Fibroblast of skin of left quadriceps (primary cell): ENCODE results near the gene GTF2A1L.
"Not testable (repeated sequence)": the region's sequence is repeated elsewhere in the genome, so short reads cannot be mapped to it uniquely, and the experiment has no call there.

Experiments
- DNase-seq, 2 experiments: peaks; one replicate each; pipeline ENCODE4 v3.0.0-alpha.2; 2013; ENCODE audit warnings: low read depth in 2 of 2

Gene GTF2A1L

DNA sequence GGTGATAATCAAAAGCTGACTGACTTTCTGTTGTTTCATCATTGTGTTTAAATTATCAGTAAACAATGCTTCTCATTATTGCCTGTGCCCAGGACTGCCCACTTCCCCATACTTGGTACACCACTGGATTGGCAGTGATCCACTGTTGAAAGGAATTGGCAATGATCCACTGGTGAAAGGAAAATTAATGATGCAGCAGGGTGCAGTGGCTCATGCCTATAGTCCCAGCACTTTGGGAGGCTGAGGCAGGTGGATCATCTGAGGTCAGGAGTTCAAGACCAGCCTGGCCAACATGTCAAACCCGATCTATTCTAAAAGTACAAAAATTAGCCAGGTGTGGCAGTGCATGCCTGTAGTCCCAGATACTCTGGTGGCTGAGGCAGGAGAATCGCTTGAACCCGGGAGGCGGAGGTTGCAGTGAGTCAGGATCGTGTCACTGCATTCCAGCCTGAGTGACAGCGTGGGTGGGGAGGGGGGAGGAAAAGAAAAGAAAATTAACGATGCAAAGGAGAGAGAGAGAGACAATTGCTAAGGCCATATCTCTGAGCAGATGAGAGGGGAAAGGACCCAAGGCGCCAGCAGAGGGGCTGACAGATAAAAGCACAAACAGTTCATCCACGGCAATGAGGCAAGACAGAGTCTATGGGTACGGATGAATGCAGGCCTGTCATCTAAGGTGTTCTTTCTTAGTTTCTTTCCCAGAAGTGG, 10.2 kb upstream of the GTF2A1L start:
- no peak for DNase-seq

DNA sequence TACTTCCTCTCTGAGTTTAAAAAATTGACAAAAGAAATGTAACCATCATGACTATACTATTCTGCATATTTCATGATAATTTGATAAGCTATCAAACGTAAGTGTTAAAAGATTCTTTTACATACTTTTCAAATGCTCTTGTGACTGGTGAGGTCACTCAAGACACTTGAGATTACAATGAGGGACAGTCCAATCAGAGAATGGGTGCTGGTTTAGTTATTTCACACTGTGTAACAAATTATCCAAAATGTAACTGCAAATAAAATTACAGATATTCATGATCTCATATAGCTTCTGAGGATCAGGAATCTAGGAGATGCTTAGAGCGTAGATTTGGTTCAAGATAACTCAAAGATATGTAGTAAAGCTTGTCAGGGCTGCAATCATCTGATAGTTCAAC, 4.4 kb upstream of the GTF2A1L start:
- no peak for DNase-seq

DNA sequence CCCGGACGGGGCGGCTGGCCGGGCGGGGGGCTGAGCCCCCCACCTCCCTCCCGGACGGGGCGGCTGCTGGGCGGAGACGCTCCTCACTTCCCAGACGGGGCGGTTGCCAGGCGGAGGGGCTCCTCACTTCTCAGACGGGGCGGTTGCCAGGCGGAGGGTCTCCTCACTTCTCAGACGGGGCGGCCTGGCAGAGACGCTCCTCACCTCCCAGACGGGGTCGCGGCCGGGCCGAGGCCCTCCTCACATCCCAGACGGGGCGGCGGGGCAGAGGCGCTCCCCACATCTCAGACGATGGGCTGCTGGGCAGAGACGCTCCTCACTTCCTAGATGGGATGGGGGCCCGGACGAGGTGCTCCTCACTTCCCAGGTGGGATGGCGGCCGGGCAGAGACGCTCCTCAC, 3.1 kb upstream of the GTF2A1L start:
- DNase-seq = not testable (repeated sequence)

DNA sequence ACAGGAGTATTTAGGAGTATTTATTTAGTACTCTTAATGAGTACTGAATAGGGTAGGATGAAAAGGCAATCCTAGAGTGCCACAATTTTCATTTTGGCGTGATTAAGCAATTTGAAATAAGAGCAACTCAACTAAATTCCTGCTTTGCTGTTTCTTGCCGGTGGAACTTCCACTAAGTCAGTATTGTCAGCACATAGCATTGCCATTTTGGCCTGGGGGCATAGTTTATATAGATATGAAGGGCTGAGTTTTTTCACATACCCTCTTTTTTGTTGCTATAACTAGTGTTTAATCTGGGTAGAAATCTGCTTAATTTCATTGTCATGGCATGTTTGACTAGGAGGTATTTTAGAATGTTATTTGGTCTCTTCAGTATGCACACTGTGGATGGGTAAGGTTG, 1.9 kb downstream of the GTF2A1L start:
- no peak for DNase-seq

DNA sequence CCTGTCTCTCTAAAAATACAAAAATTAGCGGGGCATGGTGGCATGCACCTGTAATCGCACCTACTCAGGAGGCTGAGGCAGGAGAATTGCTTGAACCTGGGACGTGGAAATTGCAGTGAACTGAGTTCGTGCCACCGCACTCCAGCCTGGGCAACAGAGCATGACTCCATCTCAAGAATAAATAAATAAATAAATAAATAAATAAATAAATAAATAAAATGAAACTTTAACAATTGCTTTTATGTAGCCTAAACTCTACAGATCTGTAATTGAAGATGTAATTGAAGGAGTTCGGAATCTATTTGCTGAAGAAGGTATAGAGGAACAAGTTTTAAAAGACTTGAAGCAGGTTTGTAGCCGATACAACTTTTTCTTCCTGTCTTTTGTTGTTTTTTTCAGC, 2.9 kb downstream of the GTF2A1L start:
- no peak for DNase-seq

DNA sequence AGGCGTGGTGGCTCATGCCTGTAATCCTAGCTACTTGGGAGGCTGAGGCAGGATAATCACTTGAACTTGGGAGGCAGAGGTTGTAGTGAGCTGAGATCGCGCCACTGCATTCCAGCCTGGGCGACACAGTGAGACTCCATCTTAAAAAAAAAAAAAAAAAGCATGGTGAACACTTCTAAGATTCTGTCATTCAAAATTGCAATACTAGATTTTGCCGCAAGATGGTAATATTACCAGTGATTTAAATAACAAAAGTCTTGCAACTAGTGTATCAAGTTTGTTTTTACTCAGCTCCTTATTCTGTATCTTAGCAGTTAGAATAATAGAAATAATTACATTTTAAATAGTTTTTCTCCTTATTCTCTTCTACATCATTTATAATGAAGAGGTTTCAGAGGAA, 5.0 kb downstream of the GTF2A1L start:
- not testable (repeated sequence) for DNase-seq

DNA sequence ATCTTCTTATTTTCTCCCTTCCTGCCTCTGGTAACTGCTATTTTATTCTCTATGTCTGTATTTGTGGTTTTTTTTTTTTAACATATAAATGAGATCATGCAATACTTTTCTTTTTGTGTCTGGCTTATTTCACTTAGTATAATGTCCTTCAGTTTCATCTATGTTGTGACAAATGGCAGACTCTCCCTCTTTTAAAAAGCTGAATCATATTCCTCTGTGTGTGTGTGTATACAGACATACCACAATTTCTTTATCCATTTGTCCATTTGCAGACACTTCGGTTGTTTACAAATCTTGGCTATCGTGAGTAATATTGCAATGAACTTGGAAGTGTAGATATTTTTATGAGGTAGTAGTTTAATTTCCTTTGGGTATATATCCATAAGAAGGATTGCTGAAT, 7.0 kb downstream of the GTF2A1L start:
- DNase-seq = no peak

DNA sequence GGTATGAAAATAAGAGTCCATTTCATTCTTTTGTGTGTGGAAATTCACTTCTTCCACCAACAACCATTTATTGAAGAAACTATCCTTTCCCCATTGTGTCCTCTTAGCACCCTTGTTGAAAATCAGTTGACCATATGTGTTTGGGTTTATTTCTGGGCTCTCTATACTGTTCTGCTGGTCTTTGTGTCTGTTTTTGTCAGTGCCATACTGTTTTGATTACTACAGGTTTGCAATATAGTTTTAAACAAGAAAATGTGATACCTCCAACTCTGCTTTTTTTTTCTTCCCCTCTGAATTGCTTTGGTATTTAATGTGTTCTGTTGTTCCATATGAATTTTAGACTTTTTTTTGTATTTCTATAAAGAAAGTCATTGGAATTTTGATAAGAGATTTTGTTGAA, 8.4 kb downstream of the GTF2A1L start:
- no peak for DNase-seq

DNA sequence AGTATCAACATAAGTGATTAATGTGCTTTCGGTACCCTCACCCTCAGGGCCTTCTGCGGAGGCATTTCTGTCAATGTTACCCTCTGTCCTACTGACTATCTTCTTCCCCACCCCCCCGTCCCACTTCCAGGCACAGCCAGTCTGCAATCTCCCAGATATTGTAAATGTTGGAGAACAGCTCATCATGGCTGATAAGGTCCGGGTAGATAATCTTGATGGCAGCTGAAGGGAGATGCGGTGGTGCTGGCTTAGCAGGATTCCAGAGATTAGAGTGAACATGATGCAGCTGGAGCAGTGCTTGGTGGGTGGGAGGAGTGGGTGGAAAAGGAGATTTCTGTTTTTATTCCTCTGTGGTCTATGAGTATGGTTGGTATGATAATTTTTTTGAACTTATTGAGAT, 15.5 kb downstream of the GTF2A1L start:
- no peak for DNase-seq

DNA sequence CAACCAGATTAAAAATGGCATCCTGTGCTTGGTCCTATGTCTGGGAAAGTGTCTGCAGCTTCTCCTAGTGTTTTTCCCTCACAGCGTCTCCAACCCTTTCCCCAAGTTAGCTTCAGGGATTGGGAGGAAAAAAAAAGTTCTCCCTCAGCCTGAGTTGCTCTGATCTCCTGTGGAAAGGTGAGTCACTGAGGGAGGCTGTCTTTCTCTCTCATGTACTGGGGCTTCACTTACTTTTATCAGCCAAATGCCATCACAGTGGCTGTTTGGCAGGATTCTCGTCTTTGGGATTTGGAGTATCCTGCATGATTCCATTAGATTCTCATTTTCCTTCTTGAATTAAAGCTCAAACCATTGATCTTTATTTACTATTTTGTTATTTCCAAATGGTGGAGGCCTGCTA, 18.1 kb downstream of the GTF2A1L start:
- no peak for DNase-seq

DNA sequence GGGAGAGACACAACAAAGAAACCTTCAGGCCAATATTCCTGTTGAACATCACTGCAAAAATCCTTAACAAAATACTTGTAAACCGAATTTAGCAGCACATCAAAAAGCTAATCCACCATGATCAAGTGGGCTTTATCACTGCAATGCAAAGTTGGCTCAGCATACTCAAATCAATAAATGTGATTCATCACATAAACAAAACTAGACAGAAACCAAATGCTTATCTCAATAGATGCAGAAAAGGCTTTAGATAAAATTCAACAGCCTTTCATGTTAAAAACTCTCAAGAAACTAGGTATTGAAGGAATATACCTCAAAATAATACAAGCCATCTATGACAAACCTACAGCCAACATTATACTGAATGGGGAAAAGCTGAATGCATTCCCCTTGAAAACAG, 20.6 kb downstream of the GTF2A1L start:
- no peak for DNase-seq

DNA sequence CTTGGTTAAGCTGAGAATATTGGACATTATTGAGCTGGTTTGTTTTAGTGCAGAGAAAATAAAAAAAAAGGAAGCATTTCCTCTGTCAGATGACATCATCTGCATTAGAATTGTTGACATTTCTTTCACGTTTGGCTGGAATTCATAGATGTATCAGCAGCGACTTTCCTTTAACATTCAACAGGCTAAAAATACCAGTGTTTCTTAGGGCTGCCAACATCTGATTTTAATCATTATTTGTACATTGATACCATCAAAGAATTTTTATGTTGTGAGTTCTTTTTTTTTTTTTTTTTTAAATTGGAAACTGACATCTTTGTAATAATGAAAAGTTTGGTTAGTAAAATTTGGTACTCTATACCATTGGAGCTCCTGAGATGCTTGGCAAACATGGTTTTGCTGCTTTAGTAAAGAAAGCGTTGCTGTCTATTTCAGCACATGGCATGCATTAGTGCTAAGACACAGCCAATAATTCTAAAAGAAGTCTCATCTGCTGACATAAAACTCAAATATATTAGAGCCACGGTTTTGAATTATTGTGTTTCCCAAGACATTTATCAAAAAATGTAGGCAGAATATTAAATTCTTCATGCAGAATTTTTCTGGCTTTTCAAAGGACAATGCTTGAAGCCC, 33.6 kb downstream of the GTF2A1L start:
- peak; percentile 83 to 87 for DNase-seq

DNA sequence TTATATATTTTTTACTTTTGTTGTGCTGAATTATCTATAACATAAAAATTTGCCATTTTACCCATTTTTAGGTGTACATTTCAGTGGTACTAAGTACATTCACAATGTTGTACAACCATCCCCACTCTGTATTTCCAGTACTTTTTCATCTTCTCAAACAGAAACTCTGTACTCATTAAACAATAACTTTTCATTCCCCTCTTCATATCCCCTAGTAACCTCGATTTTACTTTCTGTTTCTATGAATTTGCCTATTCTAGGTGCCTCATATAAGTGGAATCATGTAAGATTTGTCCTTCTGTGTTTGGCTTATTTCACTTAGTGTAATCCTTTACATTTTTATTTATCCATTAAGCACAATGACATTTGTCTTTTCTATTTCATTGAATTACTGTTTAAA, 51.3 kb downstream of the GTF2A1L start:
- no peak for DNase-seq

DNA sequence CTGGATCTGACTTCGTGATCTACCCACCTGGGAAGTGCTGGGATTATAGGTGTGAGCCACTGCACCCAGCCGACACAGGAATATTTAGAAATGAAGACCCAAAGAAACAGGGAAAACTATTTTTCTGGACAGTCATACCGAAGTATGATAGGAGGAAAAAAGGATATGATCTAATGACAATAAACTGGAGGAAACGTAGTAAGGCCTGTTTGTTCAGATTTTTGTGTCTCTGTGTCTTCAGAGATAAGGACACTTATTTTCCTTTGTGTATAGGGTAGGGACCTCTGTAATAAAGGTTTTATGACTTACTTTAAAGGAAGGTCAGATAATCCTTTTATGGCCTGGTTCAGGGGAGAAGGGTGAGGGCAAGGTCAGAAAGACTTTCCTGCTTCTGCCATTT, 55.9 kb downstream of the GTF2A1L start:
- no peak for DNase-seq

DNA sequence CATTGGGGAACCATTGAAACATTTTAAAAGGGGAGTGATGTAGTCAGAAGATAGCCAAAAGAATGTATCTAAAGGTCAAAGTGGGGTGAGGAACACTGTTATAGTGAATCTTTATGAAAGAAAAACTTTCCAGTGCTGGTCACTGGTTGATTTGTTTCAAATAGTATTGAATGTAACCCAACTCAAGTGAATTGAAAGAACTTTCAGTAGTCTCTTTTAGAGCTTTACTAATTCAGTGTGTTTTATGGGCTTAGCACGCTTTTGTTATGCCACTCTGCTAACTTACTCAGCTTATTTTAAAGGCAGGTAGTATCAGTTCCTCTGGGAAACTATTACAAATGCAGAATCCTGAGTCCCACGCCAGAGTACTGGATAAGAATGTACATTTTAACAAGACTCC, 57.3 kb downstream of the GTF2A1L start:
- DNase-seq = no peak

DNA sequence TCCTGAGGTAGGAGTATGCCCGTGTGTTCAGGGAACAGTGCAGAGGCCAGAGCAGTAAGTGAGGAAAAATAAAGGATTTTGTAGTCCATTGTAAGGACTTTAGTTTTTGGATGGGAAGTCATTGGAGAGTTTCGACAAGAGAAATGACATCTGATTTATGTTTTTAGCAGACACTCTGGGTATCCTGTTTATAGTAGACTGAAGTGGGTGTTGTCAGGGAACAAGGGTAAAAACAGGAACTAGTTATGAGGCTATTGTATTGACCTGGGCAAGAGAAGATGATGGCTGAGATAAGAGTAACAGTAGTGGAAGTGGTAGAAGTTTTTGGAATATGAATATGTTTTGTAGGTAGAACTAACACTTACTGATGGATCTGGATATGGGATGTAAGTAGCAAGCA, 59.8 kb downstream of the GTF2A1L start:
- no peak for DNase-seq

DNA sequence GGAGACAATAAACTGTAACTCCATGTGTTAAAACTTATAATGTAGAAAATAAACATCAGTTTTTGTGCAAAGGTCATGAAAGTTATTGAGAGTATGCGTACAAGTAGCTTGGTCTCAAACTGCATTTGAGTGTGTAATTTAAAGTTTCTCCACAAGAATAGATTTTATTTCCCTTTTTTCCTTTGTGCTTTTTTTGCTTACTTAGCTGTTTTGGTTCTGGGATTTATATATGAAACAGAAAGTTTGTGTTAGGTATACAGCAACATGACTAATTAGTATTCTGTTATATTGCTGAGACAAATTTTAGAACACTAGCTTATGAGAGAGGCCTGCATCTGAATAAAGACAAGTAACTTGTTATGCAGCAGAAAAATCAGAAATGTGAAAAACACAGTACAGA, 67.5 kb downstream of the GTF2A1L start:
- DNase-seq = no peak

DNA sequence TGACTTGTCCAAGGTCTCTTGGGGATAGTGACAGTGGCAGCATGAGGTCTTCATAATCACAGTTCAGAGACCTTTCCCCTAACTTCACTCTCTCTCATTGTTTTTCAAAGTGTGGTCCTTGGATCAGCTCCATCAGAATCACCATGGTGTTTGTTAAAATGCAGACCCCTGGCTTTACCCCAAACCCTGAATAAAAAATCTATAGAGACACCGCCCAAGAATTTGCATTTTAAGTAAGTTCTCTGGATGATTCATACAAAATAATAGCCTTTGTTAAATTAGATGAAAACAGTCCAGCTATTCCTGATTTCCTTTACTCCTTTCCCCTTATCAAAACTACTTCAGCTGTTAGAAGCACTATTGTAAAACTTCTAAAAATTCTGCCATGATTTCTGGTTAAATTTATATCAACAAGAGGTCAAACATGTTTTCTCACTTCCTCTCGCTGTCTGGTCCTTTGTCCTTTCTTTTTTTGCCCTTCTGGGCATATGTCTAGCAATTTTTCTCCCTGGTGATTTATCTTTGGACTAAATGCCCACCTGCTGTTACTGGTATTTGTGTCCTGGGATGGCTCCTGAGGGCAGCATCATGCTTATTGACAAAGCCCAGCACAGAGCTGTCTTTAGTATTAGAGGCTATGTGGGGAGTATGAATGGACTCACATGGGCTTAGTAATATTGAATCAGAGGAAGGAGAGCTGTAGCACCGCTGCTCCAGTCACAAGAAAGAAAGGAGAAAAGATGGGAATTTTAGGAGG, 74.5 kb downstream of the GTF2A1L start:
- no peak for DNase-seq

DNA sequence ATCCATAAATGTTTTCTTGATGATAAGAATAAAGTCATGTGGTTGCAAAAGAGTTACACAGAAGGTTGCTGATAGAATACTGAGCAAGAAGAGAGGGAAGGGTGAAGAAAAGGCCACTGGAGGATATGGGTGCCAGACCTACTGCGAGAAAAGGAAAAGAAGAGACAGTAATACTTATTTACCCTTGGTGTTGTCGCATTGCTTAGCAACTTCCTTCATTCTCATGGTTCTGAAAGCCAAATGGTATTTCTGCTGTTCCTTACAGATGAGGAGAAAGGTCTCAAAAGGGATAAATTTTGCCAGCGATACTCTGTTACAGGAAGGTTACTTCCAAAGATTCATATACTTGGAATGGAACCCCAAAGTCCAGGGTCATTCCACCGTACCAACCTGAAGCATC, 75.4 kb downstream of the GTF2A1L start:
- DNase-seq = no peak

DNA sequence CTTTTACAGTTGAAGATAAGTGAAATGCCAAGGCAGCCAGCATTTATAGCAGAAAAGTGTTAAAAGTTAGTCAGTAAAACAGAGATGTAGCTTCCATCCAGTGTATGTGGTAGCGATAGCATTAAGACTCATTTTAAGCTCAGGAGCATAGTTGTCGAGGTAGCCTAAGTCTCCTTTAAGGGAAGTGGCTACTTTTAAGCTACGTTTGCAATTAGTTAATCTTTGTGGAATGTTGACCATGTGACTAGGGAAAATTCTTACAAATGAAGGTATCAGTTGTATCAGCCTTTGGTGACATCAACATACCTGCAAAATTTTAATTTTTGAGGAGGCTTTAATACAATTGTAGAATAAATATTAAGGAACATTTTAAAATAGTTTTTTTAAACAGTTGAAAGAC, 76.0 kb downstream of the GTF2A1L start:
- DNase-seq = no peak

DNA sequence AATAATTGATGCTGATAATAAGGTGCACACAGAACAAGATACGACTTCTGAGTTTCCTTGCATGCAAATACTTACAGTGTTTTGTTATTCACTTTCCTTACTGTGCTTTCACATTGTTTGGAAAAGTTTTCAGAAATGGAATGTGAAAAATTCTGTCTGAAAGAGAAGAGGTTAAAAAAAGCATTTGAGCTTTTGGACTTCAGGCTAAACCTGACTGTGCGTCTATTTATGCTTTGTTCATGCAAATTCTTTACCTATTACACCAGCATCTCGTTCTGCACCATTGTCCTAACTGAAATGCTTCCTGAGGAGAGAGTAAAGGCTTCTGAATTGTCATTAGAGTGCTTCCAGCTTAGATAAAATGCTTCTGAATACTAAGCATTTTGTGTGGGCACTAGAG, 76.5 kb downstream of the GTF2A1L start:
- DNase-seq = peak in 1 of 2 experiments; percentile 30

DNA sequence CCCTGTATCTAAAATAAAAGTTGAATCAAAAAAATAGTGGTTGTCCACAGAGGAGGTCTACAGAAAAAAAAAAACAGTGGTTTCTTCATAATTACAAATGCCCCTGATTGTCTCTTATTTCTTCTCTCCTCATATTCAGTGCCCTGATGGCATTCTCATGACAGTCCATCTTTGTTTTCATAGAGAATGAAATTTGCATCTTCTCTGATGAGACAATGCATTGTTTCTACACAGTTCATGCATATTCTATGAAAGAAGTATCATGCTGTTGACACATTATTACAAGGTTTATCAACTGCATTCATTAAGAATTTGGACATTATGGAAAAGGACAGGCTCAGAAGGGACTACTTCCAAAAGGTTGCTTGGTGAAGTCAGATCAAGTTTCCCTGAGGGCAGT, 78.3 kb downstream of the GTF2A1L start:
- no peak for DNase-seq

DNA sequence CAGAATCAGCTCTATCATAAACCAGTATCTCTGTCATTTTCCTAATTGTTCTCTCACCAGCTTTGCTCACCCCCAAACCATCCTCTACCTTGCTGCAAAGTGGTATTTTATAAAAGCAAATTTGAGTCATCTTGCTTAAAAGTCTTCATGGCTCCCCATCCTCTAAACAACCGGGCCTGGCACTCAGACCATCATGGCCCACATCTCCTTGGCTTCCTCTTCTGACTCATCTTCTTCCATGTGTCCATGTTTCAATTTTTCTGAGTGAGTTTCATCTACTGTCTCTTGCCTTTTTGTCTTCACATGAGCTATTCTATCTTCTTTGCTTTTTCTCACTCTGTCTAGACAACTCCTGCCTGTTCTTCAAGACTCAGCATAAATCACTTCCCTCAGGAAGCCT, 79.2 kb downstream of the GTF2A1L start:
- no peak for DNase-seq
